Activated T-helper 1 cell treated with anti-CD3 and anti-CD28 coated beads, Interleukin-12 subunit alpha, Interleukin-12 subunit beta, Interleukin-2, Interleukin-4 antibody, amounts not matched to agents 30 ng/mL and 10 ng/mL and 1 ng/mL, durations not matched to agents 14 hours and 24 hours and 36 hours (primary cell): ENCODE measurements around the gene HOXB2. TPM values are rescaled to one million over a fixed set of nuclear protein-coding genes. Genes with fewer than 3 reads are reported as not detected.
"Not testable (repeated sequence)": the region's sequence is repeated elsewhere in the genome, so short reads cannot be mapped to it uniquely, and the experiment has no call there.

Source experiments
- DNase-seq: peaks from one replicate; pipeline ENCODE4 v3.0.0; 2021; ENCODE audit warnings: low spot score
- H3K27ac Mint-ChIP-seq: one replicate; pipeline ENCODE4 v1.8.0; 2021; ENCODE audit warnings: mild to moderate bottlenecking, mixed read lengths
- H3K27me3 Mint-ChIP-seq: one replicate; pipeline ENCODE4 v1.8.0; 2022; ENCODE audit warnings: mild to moderate bottlenecking, moderate library complexity, mixed read lengths; ENCODE audit not compliant: insufficient read depth
- H3K36me3 Mint-ChIP-seq: one replicate; pipeline ENCODE4 v1.8.0; 2021; ENCODE audit warnings: low read depth, mixed read lengths
- H3K4me1 Mint-ChIP-seq: one replicate; pipeline ENCODE4 v1.8.0; 2021; ENCODE audit warnings: low read depth, mixed read lengths
- H3K4me3 Mint-ChIP-seq: one replicate; pipeline ENCODE4 v1.8.0; 2021; ENCODE audit warnings: mild to moderate bottlenecking, moderate library complexity, mixed read lengths
- H3K9me3 Mint-ChIP-seq: one replicate; pipeline ENCODE4 v1.8.0; 2021; ENCODE audit warnings: mixed read lengths
- intact Hi-C: fragments of 100-400 bp; cut with micrococcal nuclease; formaldehyde crosslinking; loops from one replicate; pipeline ENCODE4 v1.15.1; 2024
- total RNA-seq: library from RNA; stranded (reverse); gene quantifications from 2 replicates; pipeline ENCODE4 v1.2.3, GENCODE V29; 2022

HOXB2 gene
- total RNA-seq, 1 donor from 2014 or later: 32.8 TPM

GRCh38 chr17:48514477-48514876, 30.4 kb downstream of the HOXB2 start:
- H3K27ac Mint-ChIP-seq: no peak overlapping the region
- no peaks in the 10 kb centered on the region for H3K9me3 Mint-ChIP-seq
- peaks cover 26% of the 10 kb centered on the region for H3K27me3 Mint-ChIP-seq
- no peak for DNase-seq
- H3K36me3 Mint-ChIP-seq: no peaks in the 10 kb centered on the region
- no peak overlapping the region for H3K4me3 Mint-ChIP-seq
- intact Hi-C loops: no loop called here
- peaks cover 65% of the 10 kb centered on the region for H3K4me1 Mint-ChIP-seq

DNA sequence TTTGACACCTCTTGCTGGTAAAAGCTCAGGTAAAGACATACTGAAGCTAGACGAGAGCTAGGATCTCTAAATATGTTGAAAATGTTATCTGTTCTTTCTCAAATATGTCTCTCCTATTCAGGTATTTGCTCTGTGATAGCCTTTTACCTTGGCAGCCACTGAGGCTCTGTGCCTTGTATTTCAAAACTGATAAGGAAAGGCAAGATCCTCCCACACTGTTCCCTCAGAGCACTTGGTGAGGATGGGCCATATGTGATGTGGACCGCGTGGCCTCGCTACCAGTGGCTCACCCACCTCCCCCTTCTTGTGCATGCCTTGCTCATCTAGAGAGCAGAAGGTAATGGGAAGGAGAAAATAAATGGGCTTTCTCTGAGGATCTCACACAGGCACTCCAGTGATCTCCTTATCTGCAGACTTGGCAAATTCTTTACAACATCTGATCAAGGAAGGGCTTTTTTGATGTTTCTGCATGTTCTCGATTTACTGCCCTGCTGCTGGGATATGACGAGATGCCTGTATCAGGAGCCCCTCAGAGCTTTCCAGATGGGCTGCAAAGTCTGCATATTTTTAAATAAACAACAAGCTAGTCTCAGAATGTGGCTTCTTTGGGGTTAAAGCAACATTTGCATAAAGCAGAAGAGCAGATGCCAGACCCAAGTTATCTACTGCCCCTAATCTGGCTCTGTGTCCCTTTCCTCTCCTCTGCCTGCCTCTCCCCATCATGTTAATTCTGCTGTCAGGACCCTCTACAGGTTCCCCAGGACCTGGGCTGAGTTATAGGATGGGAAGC, 31.0 kb downstream of the HOXB2 start:
- H3K27me3 Mint-ChIP-seq: peaks cover 24% of the 10 kb centered on the region
- H3K9me3 Mint-ChIP-seq: no peaks in the 10 kb centered on the region
- no peak for DNase-seq
- no peak overlapping the region for H3K4me3 Mint-ChIP-seq
- no peak overlapping the region for H3K27ac Mint-ChIP-seq
- intact Hi-C loops: no loop called here
- H3K4me1 Mint-ChIP-seq: peaks cover 64% of the 10 kb centered on the region
- H3K36me3 Mint-ChIP-seq: no peaks in the 10 kb centered on the region

GRCh38 chr17:48513097-48513496, 31.8 kb downstream of the HOXB2 start:
- Mint-ChIP-seq H3K27ac (peak overlapping the region; percentile 41), H3K4me1 (peaks cover 71% of the 10 kb centered on the region), H3K36me3 (no peaks in the 10 kb centered on the region), H3K4me3 (peak overlapping the region; percentile 64), H3K9me3 (no peaks in the 10 kb centered on the region), H3K27me3 (peaks cover 23% of the 10 kb centered on the region)
- DNase-seq: peak; percentile 18
- intact Hi-C loops: no loop called here

GRCh38 chr17:48510761-48511604, 33.9 kb downstream of the HOXB2 start:
- intact Hi-C loops: loop anchor here (1.0 kb wide), 3 partner anchors 27 to 98 kb away; no protein-coding TSS in a partner anchor

GRCh38 chr17:48510381-48510760, 34.5 kb downstream of the HOXB2 start:
- H3K36me3 Mint-ChIP-seq: no peaks in the 10 kb centered on the region
- no peak overlapping the region for H3K4me3 Mint-ChIP-seq
- H3K4me1 Mint-ChIP-seq: peaks cover 77% of the 10 kb centered on the region
- intact Hi-C loops: no loop called here
- H3K9me3 Mint-ChIP-seq: no peaks in the 10 kb centered on the region
- no peak for DNase-seq
- no peak overlapping the region for H3K27ac Mint-ChIP-seq
- H3K27me3 Mint-ChIP-seq: peaks cover 5% of the 10 kb centered on the region

More at GRCh38 chr17:48510761-48511604, 33.9 kb downstream of the HOXB2 start:
- peak; percentile 44 for DNase-seq
- Mint-ChIP-seq H3K4me3 (peak overlapping the region; percentile 61), H3K27me3 (peaks cover 10% of the 10 kb centered on the region), H3K27ac (peak overlapping the region; percentile 87), H3K36me3 (no peaks in the 10 kb centered on the region), H3K9me3 (no peaks in the 10 kb centered on the region), H3K4me1 (peaks cover 74% of the 10 kb centered on the region)

- H3K27ac Mint-ChIP-seq, H3K4me3 Mint-ChIP-seq, intact Hi-C loops, H3K9me3 Mint-ChIP-seq, DNase-seq, H3K27me3 Mint-ChIP-seq, H3K36me3 Mint-ChIP-seq: not testable (repeated sequence)
- peaks cover 77% of the 10 kb centered on the region for H3K4me1 Mint-ChIP-seq
Observed at GRCh38 chr17:48509708-48510107, 35.2 kb downstream of the HOXB2 start.

DNA sequence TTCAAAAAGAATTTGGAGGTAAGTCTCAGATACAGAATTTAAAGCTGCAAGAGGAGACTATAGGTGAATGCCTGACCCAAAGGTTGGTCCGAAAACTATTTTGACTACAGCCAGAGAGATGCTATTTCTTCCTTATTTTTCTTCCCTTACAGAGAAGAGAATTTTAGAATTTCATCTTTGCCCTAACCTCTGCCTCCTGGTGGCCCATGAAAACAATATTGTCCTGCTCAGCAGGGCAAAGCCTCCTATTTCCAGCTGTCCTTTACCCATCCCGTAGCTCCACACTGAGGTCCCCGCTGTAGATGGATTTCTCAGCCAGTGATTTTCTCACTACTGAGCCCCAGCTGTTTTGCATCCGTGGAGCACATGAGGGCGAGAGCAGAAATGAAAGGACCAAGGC, 38.7 kb downstream of the HOXB2 start:
- DNase-seq: no peak
- Mint-ChIP-seq H3K4me3 (peak overlapping the region; percentile 60), H3K9me3 (no peaks in the 10 kb centered on the region), H3K27ac (peak overlapping the region; percentile 84), H3K36me3 (no peaks in the 10 kb centered on the region), H3K4me1 (peaks cover 51% of the 10 kb centered on the region), H3K27me3 (peaks cover 8% of the 10 kb centered on the region)
- intact Hi-C loops: loop anchor here (1.0 to 2.0 kb wide), 3 partner anchors 15 to 47 kb away; no protein-coding TSS in a partner anchor

DNA sequence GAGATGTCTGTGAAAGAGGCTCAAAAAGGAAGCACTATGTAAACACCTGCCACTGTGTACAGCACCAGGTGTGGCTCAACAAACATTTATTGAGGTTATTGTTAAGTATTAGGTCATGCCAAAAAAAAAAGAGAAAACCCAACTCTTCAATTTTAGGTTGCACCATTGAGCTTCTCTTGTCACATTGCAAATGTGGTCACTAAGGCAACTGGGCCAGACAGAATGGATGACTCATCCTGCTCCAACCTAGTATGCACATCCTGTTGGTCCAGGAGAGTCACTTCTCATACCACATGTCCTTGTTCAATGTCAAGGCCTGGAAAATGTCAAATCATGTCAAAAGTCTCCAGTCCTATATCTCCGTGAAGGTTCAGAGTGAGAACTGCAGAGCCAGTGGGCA, 39.1 kb downstream of the HOXB2 start:
- peaks cover 8% of the 10 kb centered on the region for H3K27me3 Mint-ChIP-seq
- H3K36me3 Mint-ChIP-seq: no peaks in the 10 kb centered on the region
- H3K4me3 Mint-ChIP-seq: peak overlapping the region; percentile 60
- peak overlapping the region; percentile 84 for H3K27ac Mint-ChIP-seq
- H3K9me3 Mint-ChIP-seq: no peaks in the 10 kb centered on the region
- H3K4me1 Mint-ChIP-seq: peaks cover 46% of the 10 kb centered on the region
- intact Hi-C loops: loop anchor here (1.0 to 2.0 kb wide), 3 partner anchors 14 to 47 kb away; no protein-coding TSS in a partner anchor
- DNase-seq: peak; percentile 70

DNA sequence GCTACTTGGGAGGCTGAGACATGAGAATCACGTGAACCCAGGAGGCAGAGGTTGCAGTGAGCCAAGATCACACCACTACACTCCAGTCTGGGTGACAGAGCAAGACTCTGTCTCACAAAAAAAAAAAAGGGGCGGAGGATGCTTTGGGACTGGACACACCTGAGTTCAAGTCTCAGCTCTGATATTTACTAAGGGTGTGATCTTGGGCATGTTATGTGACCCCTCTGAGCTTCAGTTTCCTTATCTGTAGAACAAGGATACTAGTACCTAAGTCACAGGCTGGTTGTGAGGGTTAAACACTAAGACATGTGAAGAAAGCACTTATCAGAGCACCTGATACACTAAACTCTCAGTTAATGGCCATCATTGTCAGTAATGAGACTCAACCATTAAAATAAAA, 40.0 kb downstream of the HOXB2 start:
- peak overlapping the region; percentile 75 for H3K27ac Mint-ChIP-seq
- H3K4me3 Mint-ChIP-seq: no peak overlapping the region
- no peaks in the 10 kb centered on the region for H3K36me3 Mint-ChIP-seq
- intact Hi-C loops: no loop called here
- H3K27me3 Mint-ChIP-seq: peaks cover 10% of the 10 kb centered on the region
- peaks cover 40% of the 10 kb centered on the region for H3K4me1 Mint-ChIP-seq
- no peaks in the 10 kb centered on the region for H3K9me3 Mint-ChIP-seq
- DNase-seq: no peak

DNA sequence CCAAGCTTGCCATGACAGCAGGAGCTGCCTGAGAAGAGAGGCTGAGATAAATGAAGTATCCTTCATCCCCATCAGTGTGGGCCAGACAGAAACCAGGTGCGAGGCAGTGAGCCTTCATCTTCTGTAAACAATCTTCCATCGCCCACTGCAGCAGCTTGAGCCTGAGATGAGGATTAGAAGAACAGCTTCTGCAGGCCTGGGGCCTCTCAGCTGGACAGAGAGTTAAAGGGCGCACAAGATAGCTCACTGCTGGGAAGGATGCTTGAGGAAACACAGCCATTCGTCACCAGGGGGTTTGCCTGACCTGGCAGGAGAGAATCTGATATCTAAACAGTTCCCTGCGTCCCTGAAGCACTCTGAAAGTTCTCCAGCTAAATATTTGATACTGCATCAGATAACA, 41.2 kb downstream of the HOXB2 start:
- Mint-ChIP-seq H3K36me3 (no peaks in the 10 kb centered on the region), H3K27ac (no peak overlapping the region), H3K4me3 (no peak overlapping the region), H3K9me3 (no peaks in the 10 kb centered on the region), H3K4me1 (peaks cover 39% of the 10 kb centered on the region), H3K27me3 (peaks cover 10% of the 10 kb centered on the region)
- no peak for DNase-seq
- intact Hi-C loops: no loop called here

GRCh38 chr17:48502901-48503300, 42.0 kb downstream of the HOXB2 start:
- H3K4me3 Mint-ChIP-seq: no peak overlapping the region
- H3K36me3 Mint-ChIP-seq: no peaks in the 10 kb centered on the region
- no peaks in the 10 kb centered on the region for H3K9me3 Mint-ChIP-seq
- intact Hi-C loops: no loop called here
- H3K4me1 Mint-ChIP-seq: peaks cover 33% of the 10 kb centered on the region
- peaks cover 16% of the 10 kb centered on the region for H3K27me3 Mint-ChIP-seq
- no peak for DNase-seq
- H3K27ac Mint-ChIP-seq: no peak overlapping the region

- H3K27me3 Mint-ChIP-seq: peaks cover 17% of the 10 kb centered on the region
- no peak overlapping the region for H3K4me3 Mint-ChIP-seq
- no peaks in the 10 kb centered on the region for H3K36me3 Mint-ChIP-seq
- H3K9me3 Mint-ChIP-seq: no peaks in the 10 kb centered on the region
- DNase-seq: no peak
- no peak overlapping the region for H3K27ac Mint-ChIP-seq
- intact Hi-C loops: no loop called here
- peaks cover 36% of the 10 kb centered on the region for H3K4me1 Mint-ChIP-seq
Observed at GRCh38 chr17:48502312-48502711, 42.6 kb downstream of the HOXB2 start.
